HCT116 (cell line): ENCODE results near the gene PCARE.

Experiments
- EZH2 ChIP-seq: fragments of 200-600 bp; sonication (generic); IDR thresholded peaks from 2 replicates; pipeline ENCODE4 v1.6.1; 2017; ENCODE audit warnings: antibody characterized with exemption, mixed run types
- POLR2A ChIP-seq: IDR thresholded peaks from 2 replicates; pipeline ENCODE4 v1.7.0; 2011; ENCODE audit warnings: borderline replicate concordance; ENCODE audit not compliant: insufficient read depth, insufficient read length; ENCODE audit errors: extremely low read depth
- POLR2AphosphoS5 ChIP-seq: IDR thresholded peaks from 2 replicates; pipeline ENCODE4 v1.6.1; 2011; ENCODE audit warnings: mild to moderate bottlenecking, low read depth, low read length, moderate library complexity
- REST ChIP-seq: IDR thresholded peaks from 2 replicates; pipeline ENCODE4 v1.6.1; 2012; ENCODE audit warnings: low read depth
- TCF7L2 ChIP-seq: IDR thresholded peaks from 2 replicates; pipeline ENCODE4 v1.7.0; 2011; ENCODE audit warnings: borderline replicate concordance, inconsistent platforms; ENCODE audit not compliant: insufficient read depth, insufficient read length; ENCODE audit errors: extremely low read depth
- TF ChIP-seq, protein P1 (sequence below), 3 experiments: fragments of 200-600 bp in 1 of 3; sonication (generic) in 1 of 3; IDR thresholded peaks in 2 of 3; conservative IDR thresholded peaks in 1 of 3; 2 replicates each; pipeline ENCODE4 v1.5.1; 2012 to 2017; ENCODE audit warnings: low read depth in 2 of 3, low read length in 2 of 3, antibody characterized with exemption in 1 of 3, borderline replicate concordance in 1 of 3, control low read depth in 1 of 3, mild to moderate bottlenecking in 1 of 3, mixed read lengths in 1 of 3, mixed run types in 1 of 3, moderate library complexity in 1 of 3; ENCODE audit not compliant: insufficient read depth in 1 of 3
- TF ChIP-seq, protein P2 (sequence below): IDR thresholded peaks from 2 replicates; pipeline ENCODE4 v1.6.1; 2012

- TF ChIP-seq TCF7L2 (no peak), REST (no peak), POLR2A (no peak), EZH2 (no peak), POLR2AphosphoS5 (no peak)
- TF ChIP-seq, protein P1, sequence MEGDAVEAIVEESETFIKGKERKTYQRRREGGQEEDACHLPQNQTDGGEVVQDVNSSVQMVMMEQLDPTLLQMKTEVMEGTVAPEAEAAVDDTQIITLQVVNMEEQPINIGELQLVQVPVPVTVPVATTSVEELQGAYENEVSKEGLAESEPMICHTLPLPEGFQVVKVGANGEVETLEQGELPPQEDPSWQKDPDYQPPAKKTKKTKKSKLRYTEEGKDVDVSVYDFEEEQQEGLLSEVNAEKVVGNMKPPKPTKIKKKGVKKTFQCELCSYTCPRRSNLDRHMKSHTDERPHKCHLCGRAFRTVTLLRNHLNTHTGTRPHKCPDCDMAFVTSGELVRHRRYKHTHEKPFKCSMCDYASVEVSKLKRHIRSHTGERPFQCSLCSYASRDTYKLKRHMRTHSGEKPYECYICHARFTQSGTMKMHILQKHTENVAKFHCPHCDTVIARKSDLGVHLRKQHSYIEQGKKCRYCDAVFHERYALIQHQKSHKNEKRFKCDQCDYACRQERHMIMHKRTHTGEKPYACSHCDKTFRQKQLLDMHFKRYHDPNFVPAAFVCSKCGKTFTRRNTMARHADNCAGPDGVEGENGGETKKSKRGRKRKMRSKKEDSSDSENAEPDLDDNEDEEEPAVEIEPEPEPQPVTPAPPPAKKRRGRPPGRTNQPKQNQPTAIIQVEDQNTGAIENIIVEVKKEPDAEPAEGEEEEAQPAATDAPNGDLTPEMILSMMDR (IDR thresholded peaks at IDR 0.05 in 2 of 3, conservative IDR thresholded peaks at IDR 0.05 in 1 of 3; ENCODE audit: borderline replicate concordance in 1 of 3, insufficient read depth in 1 of 3, low read depth in 2 of 3, low read length in 2 of 3), result no peak
- TF ChIP-seq, protein P2, sequence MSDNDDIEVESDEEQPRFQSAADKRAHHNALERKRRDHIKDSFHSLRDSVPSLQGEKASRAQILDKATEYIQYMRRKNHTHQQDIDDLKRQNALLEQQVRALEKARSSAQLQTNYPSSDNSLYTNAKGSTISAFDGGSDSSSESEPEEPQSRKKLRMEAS, result no peak
Observed at GRCh38 chr2:29046321-29046720, 28.0 kb downstream of the PCARE start.
